Suprapubic skin (tissue), 4 donors: ENCODE data around the gene JMJD8.

Experiments
- POLR2A ChIP-seq, 2 donors: fragments of 450-650 bp; IDR thresholded peaks; one replicate each; pipeline ENCODE4 v1.6.1; 2017; ENCODE audit warnings: antibody characterized with exemption in 2 of 2, mild to moderate bottlenecking in 2 of 2, moderate library complexity in 2 of 2
- POLR2AphosphoS5 ChIP-seq, 3 donors: sonication (generic); formaldehyde crosslinking; IDR thresholded peaks; one replicate each; pipeline ENCODE4 v1.6.1; 2017; ENCODE audit warnings: antibody characterized with exemption in 3 of 3

GRCh38 chr16:716200-716568 is 32.0 kb upstream of the JMJD8 start:
- TF ChIP-seq POLR2A (IDR thresholded peaks at IDR 0.05) (no peak), POLR2AphosphoS5 (IDR thresholded peaks at IDR 0.05) (no peak)
